ENCODE data around the gene PPM1D.
"Not testable (repeated sequence)": the region's sequence is repeated elsewhere in the genome, so short reads cannot be mapped to it uniquely, and the experiment has no call there.

PPM1D gene

GRCh38 chr17:60668741-60669140 is 68.7 kb downstream of the PPM1D start:
- DNase-seq (ENCODE audit: low read depth): not testable (repeated sequence)

GRCh38 chr17:60671482-60671881 is 71.5 kb downstream of the PPM1D start:
- DNase-seq (ENCODE audit: low read depth): no peak

GRCh38 chr17:60674637-60675036 is 74.6 kb downstream of the PPM1D start:
- DNase-seq (ENCODE audit: low read depth): not testable (repeated sequence)

GRCh38 chr17:60675997-60676396 is 76.0 kb downstream of the PPM1D start:
- DNase-seq (ENCODE audit: low read depth): no peak

- no peak for DNase-seq (ENCODE audit: low read depth)
These were observed 76.8 kb downstream of the PPM1D start for GRCh38 chr17:60676758-60677307.

- DNase-seq (ENCODE audit: low read depth): peak; percentile 96
These were observed 77.5 kb downstream of the PPM1D start, which contains the start of gene BCAS3 for GRCh38 chr17:60677308-60678117. TSS of gene BCAS3 (plus strand) at chr17:60677851.

GRCh38 chr17:60678118-60678444 is 78.1 kb downstream of the PPM1D start:
- DNase-seq (ENCODE audit: low read depth): peak; percentile 0

- DNase-seq (ENCODE audit: low read depth): no peak
These were observed 79.3 kb downstream of the PPM1D start for GRCh38 chr17:60679287-60679686.

GRCh38 chr17:60680754-60681153 is 80.8 kb downstream of the PPM1D start:
- DNase-seq (ENCODE audit: low read depth): no peak

GRCh38 chr17:60685437-60685836 is 85.4 kb downstream of the PPM1D start:
- DNase-seq (ENCODE audit: low read depth): no peak

GRCh38 chr17:60695960-60696359 is 96.0 kb downstream of the PPM1D start:
- DNase-seq (ENCODE audit: low read depth): no peak

- DNase-seq (ENCODE audit: low read depth): no peak
These were observed 99.1 kb downstream of the PPM1D start for GRCh38 chr17:60699090-60699489.

- DNase-seq (ENCODE audit: low read depth): no peak
These were observed 104.2 kb downstream of the PPM1D start for GRCh38 chr17:60704170-60704569.

- DNase-seq (ENCODE audit: low read depth): no peak
These were observed 112.7 kb downstream of the PPM1D start for GRCh38 chr17:60712675-60713074.

GRCh38 chr17:60713608-60714007 is 113.6 kb downstream of the PPM1D start:
- no peak for DNase-seq (ENCODE audit: low read depth)
